HPDE6-E6E7 (cell line): ENCODE results near the gene C4BPB.

Experiments used
- DNase-seq: peaks from one replicate; pipeline ENCODE4 v3.0.0; 2011; ENCODE audit warnings: missing footprints; ENCODE audit errors: extremely low spot score

C4BPB gene

GRCh38 chr1:207084701-207085180 is 3.9 kb upstream of the C4BPB start:
- peak; percentile 53 for DNase-seq

- no peak for DNase-seq
Observed at GRCh38 chr1:207085887-207086286, 2.8 kb upstream of the C4BPB start.

GRCh38 chr1:207088161-207088560 is 499 bp upstream of the C4BPB start:
- no peak for DNase-seq

- no peak for DNase-seq
Observed at GRCh38 chr1:207089627-207090355, 1.1 kb downstream of the C4BPB start.

GRCh38 chr1:207091200-207091908 is 2.7 kb downstream of the C4BPB start:
- DNase-seq = no peak

GRCh38 chr1:207093944-207094343 is 5.3 kb downstream of the C4BPB start:
- no peak for DNase-seq

GRCh38 chr1:207097871-207098324 is 9.2 kb downstream of the C4BPB start:
- no peak for DNase-seq

- DNase-seq = no peak
Observed at GRCh38 chr1:207101720-207102119, 13.1 kb downstream of the C4BPB start.

- no peak for DNase-seq
Observed at GRCh38 chr1:207102146-207102545, 13.5 kb downstream of the C4BPB start.

- DNase-seq = no peak
Observed at GRCh38 chr1:207102659-207103058, 14.0 kb downstream of the C4BPB start.

GRCh38 chr1:207103892-207104373 is 15.3 kb downstream of the C4BPB start, which contains the start of gene C4BPA:
C4BPA (plus strand) TSS chr1:207104233; CDS start chr1:207113026, 8,793 bp downstream.
- no peak for DNase-seq

GRCh38 chr1:207109004-207109403 is 20.3 kb downstream of the C4BPB start:
- no peak for DNase-seq

GRCh38 chr1:207112616-207113296 is 24.1 kb downstream of the C4BPB start:
- DNase-seq = no peak

GRCh38 chr1:207115269-207115668 is 26.6 kb downstream of the C4BPB start:
- no peak for DNase-seq

GRCh38 chr1:207124389-207124788 is 35.7 kb downstream of the C4BPB start:
- no peak for DNase-seq

GRCh38 chr1:207128336-207128921 is 39.8 kb downstream of the C4BPB start:
- DNase-seq = no peak

GRCh38 chr1:207129053-207129452 is 40.4 kb downstream of the C4BPB start:
- no peak for DNase-seq

GRCh38 chr1:207130252-207131036 is 41.8 kb downstream of the C4BPB start:
- no peak for DNase-seq

GRCh38 chr1:207131163-207131562 is 42.5 kb downstream of the C4BPB start:
- DNase-seq = no peak

- no peak for DNase-seq
Observed at GRCh38 chr1:207134581-207134980, 45.9 kb downstream of the C4BPB start.

GRCh38 chr1:207139616-207140015 is 51.0 kb downstream of the C4BPB start:
- DNase-seq = no peak
